Naive thymus-derived CD8-positive, alpha-beta T cell (primary cell): ENCODE measurements around the gene TMEM248. TPM values are rescaled to one million over a fixed set of nuclear protein-coding genes. Genes with fewer than 3 reads are reported as not detected.
A peak's percentile ranks its signal among the peaks of the same experiment; 100 is the strongest.
"Not testable (repeated sequence)": the region's sequence is repeated elsewhere in the genome, so short reads cannot be mapped to it uniquely, and the experiment has no call there.

Experiments
- ATAC-seq, 2 donors: fragments of 150-1000 bp; cut with Tn5 transposase in 1 of 2; sonication (Bioruptor Pico), chemical (Tn5 transposase) in 1 of 2; 1 replicate in 1 of 2; 2 replicates in 1 of 2; pipeline ENCODE4 v1.10.0; 2021; ENCODE audit warnings: mild to moderate bottlenecking in 2 of 2, moderate library complexity in 2 of 2
- POLR2A ChIA-PET: fragments of 350-600 bp; sonication (Branson Sonifier 250); formaldehyde crosslinking; loops from one replicate; lab custom pipeline; 2021; ENCODE audit warnings: antibody characterized with exemption; lab: Charles Lee
- DNase-seq, 10 donors: peaks; one replicate each; pipeline versions ENCODE4 v3.0.0 to v3.0.0-alpha.2; 2020 to 2022
- H3K27ac Mint-ChIP-seq, 10 donors: one replicate each; pipeline ENCODE4 v1.8.0; 2020 to 2022; ENCODE audit warnings: mild to moderate bottlenecking in 10 of 10, mixed read lengths in 10 of 10, moderate library complexity in 4 of 10, inconsistent platforms in 1 of 10
- H3K27me3 Mint-ChIP-seq, 5 donors: one replicate each; pipeline ENCODE4 v1.8.0; 2021 to 2022; ENCODE audit warnings: mixed read lengths in 5 of 5
- H3K36me3 Mint-ChIP-seq, 3 donors: one replicate each; pipeline ENCODE4 v1.8.0; 2020 to 2022; ENCODE audit warnings: mixed read lengths in 3 of 3, mild to moderate bottlenecking in 2 of 3, inconsistent platforms in 1 of 3
- H3K4me1 Mint-ChIP-seq, 4 donors: one replicate each; pipeline ENCODE4 v1.8.0; 2021 to 2022; ENCODE audit warnings: mixed read lengths in 4 of 4
- H3K4me3 Mint-ChIP-seq, 10 donors: one replicate each; pipeline ENCODE4 v1.8.0; 2020 to 2022; ENCODE audit warnings: mild to moderate bottlenecking in 10 of 10, mixed read lengths in 10 of 10, moderate library complexity in 6 of 10, inconsistent platforms in 1 of 10
- H3K9me3 Mint-ChIP-seq, 9 donors: one replicate each; pipeline ENCODE4 v1.8.0; 2020 to 2022; ENCODE audit warnings: mixed read lengths in 9 of 9, mild to moderate bottlenecking in 3 of 9, inconsistent platforms in 1 of 9, moderate library complexity in 1 of 9
- polyA plus RNA-seq, 3 donors: library from polyadenylated mRNA; unstranded; fragments of 300-500 nt; fragmentation: Illumina TruSeq; gene quantifications; one replicate each; pipeline ENCODE4 v1.2.3, GENCODE V29; 2021
- total RNA-seq, 8 experiments: library from RNA in 2 of 8; stranded (reverse) in 2 of 8; gene quantifications; one replicate each; pipeline ENCODE4 v1.2.3 and lab custom pipeline; 2021 to 2026

Gene TMEM248
- total and polyA plus RNA-seq, 5 experiments from 2014 or later: 92.2 to 113 (median 97.1) TPM

DNA sequence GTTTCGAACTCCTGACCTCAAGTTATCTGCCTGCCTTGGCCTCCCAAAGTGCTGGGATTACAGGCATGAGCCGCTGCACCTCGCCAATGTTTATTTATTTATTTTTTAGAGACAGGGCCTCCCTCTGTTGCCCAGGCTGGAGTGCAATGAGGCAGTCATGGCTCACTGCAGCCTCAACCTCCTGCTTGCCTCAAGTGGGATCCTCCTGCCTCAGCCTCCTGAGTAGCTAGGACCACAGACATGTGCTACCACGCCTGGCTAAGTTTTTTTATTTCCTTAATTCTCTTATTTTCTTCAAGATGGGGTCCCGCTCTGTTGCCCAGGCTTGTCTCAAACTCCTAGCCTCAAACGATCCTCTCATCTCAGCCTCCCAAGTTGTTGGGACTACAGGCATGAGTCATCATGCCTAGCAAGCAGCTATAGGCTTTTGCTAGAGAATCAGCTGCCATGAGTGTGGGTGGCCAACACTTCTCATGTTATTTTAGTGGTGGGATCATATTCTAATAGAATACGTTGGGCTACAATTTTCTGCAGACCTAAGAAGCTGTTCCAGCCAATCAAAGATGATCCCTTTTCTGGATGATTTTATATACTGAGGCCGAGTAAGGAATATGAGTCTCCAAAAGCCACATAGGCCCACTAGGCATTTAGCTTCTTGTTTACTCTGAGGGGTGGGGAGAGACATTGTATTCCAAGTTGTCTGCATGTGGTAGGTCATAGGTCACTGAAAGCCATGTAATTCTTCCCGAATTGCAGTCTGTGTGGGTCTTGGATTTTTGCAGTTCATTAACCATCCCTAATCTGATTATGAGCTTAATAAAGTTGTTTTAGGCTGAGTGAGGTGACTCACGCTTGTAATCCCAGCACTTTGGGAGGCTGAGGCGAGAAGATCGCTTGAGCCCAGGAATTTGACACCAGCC is 7.6 kb upstream of the TMEM248 start:
- no peak for DNase-seq
- POLR2A ChIA-PET: interaction anchor here (0.5 kb wide), 1 partner anchor 60 kb away, joined by 3 read pairs; no protein-coding TSS in a partner anchor
- Mint-ChIP-seq H3K9me3 (no peaks in the 10 kb centered on the region), H3K4me3 (no peak overlapping the region), H3K4me1 (no peaks in the 10 kb centered on the region), H3K27me3 (no peaks in the 10 kb centered on the region), H3K36me3 (no peaks in the 10 kb centered on the region), H3K27ac (no peak overlapping the region)
- ATAC-seq: no peak

DNA sequence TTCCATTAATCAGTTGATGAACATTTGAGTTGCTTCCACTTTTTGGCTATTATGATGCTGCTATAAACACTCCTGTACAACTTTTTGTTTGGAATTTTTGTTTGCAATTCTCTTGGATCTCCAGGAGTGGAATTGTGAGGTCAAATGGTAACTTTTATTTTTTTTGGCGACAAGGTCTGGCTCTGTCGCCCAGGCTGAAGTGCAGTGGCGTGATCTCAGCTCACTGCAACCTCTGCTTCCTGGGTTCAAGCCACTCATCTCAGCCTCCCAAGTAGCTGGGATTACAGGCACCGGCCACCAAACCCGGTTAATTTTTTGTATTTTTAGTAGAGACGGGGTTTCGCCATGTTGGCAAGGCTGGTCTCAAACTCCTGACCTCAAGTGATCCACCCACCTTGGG is 3.1 kb upstream of the TMEM248 start:
- H3K27me3 Mint-ChIP-seq, DNase-seq, H3K36me3 Mint-ChIP-seq, POLR2A ChIA-PET, H3K9me3 Mint-ChIP-seq, H3K4me3 Mint-ChIP-seq, ATAC-seq: not testable (repeated sequence)
- H3K27ac Mint-ChIP-seq: peak overlapping the region in 1 of 10 donors; percentile 40
- H3K4me1 Mint-ChIP-seq: peaks cover 10 to 24% (median 22%) of the 10 kb centered on the region in 4 donors

DNA sequence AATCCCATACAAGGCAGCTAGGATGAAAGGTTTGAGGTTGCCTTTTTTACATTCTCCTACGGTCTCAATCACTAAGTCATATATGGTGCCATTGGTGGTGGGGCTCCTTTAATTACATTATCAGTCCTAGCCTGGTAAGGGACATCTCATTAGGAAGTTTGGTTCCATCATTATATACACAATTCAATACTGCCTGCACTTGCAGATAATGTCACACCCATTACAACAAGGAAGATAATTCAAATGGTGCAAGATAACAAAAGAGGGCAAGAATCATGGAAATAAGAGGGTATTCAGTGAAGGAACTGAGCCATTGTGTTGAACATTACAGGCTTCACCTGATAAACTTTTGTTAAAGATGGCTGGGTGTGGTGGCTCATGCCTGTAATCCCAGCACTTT is 1.7 kb upstream of the TMEM248 start:
- peaks cover 0 to 3% (median 0%) of the 10 kb centered on the region in 5 donors for H3K27me3 Mint-ChIP-seq
- H3K9me3 Mint-ChIP-seq: no peaks in the 10 kb centered on the region
- DNase-seq (no peak), ATAC-seq (no peak)
- H3K4me1 Mint-ChIP-seq: peaks cover 12 to 37% (median 32%) of the 10 kb centered on the region in 4 donors
- H3K27ac Mint-ChIP-seq: peak overlapping the region in 6 of 10 donors; percentile 4 to 32 (median 8)
- POLR2A ChIA-PET: no interaction called here
- H3K4me3 Mint-ChIP-seq: peak overlapping the region in 6 of 10 donors; percentile 5 to 74 (median 15)
- H3K36me3 Mint-ChIP-seq: no peaks in the 10 kb centered on the region

DNA sequence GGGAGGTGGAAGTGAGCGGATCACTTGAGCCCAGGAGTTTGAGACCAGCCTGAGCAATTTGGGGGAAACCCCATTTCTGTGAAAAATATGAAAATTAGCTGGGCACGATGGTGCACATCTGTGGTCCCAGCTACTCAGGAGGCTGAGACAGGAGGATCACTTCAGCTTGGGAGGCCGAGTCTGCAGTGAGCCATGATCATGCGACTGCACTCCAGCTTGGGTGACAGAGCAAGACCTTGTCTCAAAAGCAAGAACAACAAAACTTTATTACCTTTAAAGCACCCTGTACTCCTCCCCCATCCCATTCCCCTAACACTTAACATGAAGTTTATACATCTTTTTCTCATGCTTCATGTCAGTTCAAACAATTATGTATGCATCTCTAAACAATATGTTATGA is 1.3 kb upstream of the TMEM248 start:
- no peak for ATAC-seq
- Mint-ChIP-seq H3K36me3 (no peaks in the 10 kb centered on the region), H3K27me3 (peaks cover 0 to 3% (median 0%) of the 10 kb centered on the region in 5 donors), H3K27ac (peak overlapping the region in 4 of 10 donors; percentile 27 to 100 (median 55)), H3K9me3 (no peaks in the 10 kb centered on the region), H3K4me1 (peaks cover 12 to 39% (median 32%) of the 10 kb centered on the region in 4 donors), H3K4me3 (peak overlapping the region in 7 of 10 donors; percentile 9 to 86 (median 57))
- no peak for DNase-seq
- POLR2A ChIA-PET: interaction anchor here (0.6 kb wide), 1 partner anchor 493 kb away, joined by 5 read pairs; no protein-coding TSS in a partner anchor

DNA sequence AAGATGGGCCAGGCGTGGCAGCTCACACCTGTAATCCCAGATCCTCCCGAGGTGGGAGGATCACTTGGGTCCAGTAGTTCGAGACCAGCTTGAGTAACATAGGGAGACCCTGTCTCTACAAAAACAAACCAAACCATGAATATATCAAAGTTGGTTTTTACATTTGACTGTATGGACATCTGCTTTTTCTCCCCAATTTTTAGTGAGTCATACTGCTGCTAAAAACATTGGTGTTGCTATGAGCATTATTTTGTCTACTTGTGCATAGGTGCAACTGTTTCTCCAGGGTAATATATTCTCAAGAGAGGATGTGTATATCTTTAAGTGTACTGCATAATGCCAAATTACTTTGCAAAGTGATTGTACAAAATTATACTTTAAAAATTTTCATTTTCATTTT is 769 bp upstream of the TMEM248 start:
- ATAC-seq: no peak
- POLR2A ChIA-PET: interaction anchor here (0.6 to 3.6 kb wide), 13 partner anchors 10 to 1170 kb away, joined by 3 to 50 read pairs (median 4); partner anchors contain the start of genes RABGEF1, SBDS and TYW1
- H3K36me3 Mint-ChIP-seq: peaks cover 0 to 3% (median under 1%) of the 10 kb centered on the region in 3 donors
- peaks cover 12 to 42% (median 36%) of the 10 kb centered on the region in 4 donors for H3K4me1 Mint-ChIP-seq
- H3K4me3 Mint-ChIP-seq: peak overlapping the region in 8 of 10 donors; percentile 32 to 86 (median 58)
- no peak for DNase-seq
- peak overlapping the region in 9 of 10 donors; percentile 29 to 100 (median 69) for H3K27ac Mint-ChIP-seq
- H3K9me3 Mint-ChIP-seq: no peaks in the 10 kb centered on the region
- peaks cover 0 to 3% (median 0%) of the 10 kb centered on the region in 5 donors for H3K27me3 Mint-ChIP-seq

DNA sequence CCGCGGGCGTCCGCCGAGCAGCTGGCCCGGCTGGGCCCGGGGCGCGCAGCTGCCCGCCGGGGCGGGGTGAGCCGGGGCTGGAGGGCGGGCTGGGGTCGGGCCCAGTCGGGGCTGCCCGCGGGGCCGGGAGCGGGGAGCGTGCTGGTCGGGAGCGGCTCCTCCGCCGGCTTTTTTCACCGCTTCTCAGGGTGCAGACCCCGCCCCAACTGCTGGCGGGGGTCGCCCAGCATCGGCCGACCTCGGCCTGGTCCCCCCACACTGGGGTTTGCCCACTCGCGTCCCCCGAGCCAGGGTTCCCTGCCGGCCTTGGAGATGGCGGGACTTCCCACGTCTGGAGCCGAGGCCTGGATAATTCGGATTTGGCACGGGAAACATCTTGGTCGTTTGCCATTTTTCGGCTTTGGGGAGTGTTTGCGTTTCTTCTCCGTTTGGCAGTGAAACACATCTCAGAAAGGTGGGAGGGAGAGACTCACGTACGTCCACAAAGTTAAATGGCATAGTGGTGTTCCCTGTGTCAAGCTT is 432 bp downstream of the TMEM248 start:
- H3K9me3 Mint-ChIP-seq: no peaks in the 10 kb centered on the region
- POLR2A ChIA-PET: interaction anchor here (0.7 to 3.6 kb wide), 15 partner anchors 9 to 1171 kb away, joined by 3 to 50 read pairs (median 5); partner anchors contain the start of genes RABGEF1, SBDS and TYW1
- ATAC-seq (peak; percentile 2 to 6), DNase-seq (peak in 4 of 10 donors; percentile 22 to 39 (median 28))
- peaks cover 17 to 52% (median 47%) of the 10 kb centered on the region in 4 donors for H3K4me1 Mint-ChIP-seq
- peaks cover 0 to 13% (median 4%) of the 10 kb centered on the region in 3 donors for H3K36me3 Mint-ChIP-seq
- H3K27ac Mint-ChIP-seq: peak overlapping the region; percentile 84 to 99 (median 98)
- peak overlapping the region; percentile 86 to 98 (median 96) for H3K4me3 Mint-ChIP-seq
- H3K27me3 Mint-ChIP-seq: peaks cover 0 to 3% (median 0%) of the 10 kb centered on the region in 5 donors

DNA sequence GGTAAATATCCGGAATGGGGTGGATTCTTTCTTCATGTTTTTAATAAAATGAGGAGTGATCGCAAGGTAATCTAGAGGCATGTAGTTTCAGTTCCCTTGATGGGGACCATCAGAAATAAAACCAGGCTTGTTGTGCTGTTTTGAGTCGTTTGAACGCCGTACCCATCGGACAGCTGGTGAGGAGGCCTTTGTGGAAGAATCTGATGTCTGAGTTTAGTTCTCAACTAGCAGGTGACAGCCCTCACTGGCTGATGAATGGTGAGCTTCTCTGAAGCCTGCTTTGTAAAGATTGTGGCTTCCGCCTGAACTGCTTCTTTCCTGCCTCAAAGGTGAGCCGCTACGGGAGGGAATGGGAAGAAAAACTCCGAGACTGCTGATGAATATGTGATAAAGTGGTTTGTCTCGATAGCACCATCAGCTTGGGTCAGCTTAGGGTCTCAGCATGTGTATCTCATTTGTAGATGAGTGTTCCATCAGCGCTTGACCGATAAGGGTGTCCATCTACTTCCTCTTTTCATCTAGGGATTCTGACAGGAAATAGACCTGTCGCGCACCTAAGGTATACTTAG is 977 bp downstream of the TMEM248 start:
- H3K27me3 Mint-ChIP-seq: peaks cover 0 to 3% (median 0%) of the 10 kb centered on the region in 5 donors
- H3K36me3 Mint-ChIP-seq: peaks cover 0 to 18% (median 4%) of the 10 kb centered on the region in 3 donors
- peak overlapping the region; percentile 86 to 98 (median 96) for H3K4me3 Mint-ChIP-seq
- no peaks in the 10 kb centered on the region for H3K9me3 Mint-ChIP-seq
- POLR2A ChIA-PET: interaction anchor here (0.6 to 3.6 kb wide), 10 partner anchors 8 to 428 kb away, joined by 4 to 50 read pairs (median 8); partner anchors contain the start of genes RABGEF1, SBDS and TYW1
- peak overlapping the region; percentile 84 to 99 (median 98) for H3K27ac Mint-ChIP-seq
- ATAC-seq (peak; percentile 38 to 39), DNase-seq (peak in 9 of 10 donors; percentile 18 to 65 (median 36))
- H3K4me1 Mint-ChIP-seq: peaks cover 18 to 57% (median 50%) of the 10 kb centered on the region in 4 donors

DNA sequence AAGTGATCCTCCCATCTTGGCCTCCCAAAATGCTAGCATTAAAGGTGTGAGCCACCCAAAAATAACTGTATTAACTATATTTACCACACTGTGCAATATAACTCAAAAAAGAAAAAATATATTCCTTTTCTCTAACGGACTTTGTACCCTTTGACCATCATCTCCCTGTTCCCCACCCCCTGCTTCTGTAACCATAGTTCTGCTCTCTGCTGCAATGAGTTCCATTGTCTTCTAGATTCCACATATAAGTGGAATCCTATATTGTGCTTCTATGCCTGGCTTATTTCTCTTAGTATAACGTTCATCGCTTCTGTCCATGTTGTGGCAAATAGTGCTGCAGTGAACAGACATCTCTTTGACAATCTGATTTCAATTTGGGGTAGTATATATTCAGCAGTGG is 4.2 kb downstream of the TMEM248 start:
- Mint-ChIP-seq H3K36me3 (peaks cover 0 to 42% (median 7%) of the 10 kb centered on the region in 3 donors), H3K4me1 (peaks cover 30 to 81% (median 77%) of the 10 kb centered on the region in 4 donors), H3K27me3 (peaks cover 0 to 3% (median 0%) of the 10 kb centered on the region in 5 donors), H3K4me3 (peak overlapping the region in 5 of 10 donors; percentile 2 to 30 (median 26)), H3K27ac (peak overlapping the region in 5 of 10 donors; percentile 2 to 21 (median 10)), H3K9me3 (no peaks in the 10 kb centered on the region)
- DNase-seq (no peak), ATAC-seq (no peak)
- POLR2A ChIA-PET: no interaction called here

DNA sequence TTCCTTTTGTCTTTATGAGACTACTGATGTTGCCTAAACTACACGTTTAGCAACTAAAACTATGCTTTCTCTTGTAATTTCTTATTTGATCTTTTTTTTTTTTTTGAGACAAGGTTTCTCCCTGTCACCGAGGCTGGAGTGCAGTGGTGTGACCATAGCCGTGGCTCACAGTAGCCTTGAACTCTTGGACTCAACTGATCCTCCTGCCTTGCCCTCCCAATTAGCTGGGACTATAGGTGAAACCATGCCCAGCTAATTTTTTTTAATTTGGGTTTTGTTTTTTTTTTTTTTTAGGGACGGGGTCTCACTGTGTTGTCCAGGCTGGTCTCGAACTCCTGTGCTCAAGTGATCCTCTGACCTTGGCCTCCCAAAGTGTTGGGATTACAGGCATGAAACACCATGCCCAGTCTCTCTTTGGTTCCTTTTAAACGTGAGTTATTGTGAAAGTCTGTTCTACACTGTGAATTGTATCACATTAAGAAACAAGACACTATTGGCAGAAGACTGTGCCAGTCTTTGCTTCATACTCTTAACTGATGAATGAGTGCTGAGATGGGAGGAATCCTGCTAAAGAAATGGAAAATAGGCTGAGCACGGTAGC is 6.4 kb downstream of the TMEM248 start:
- POLR2A ChIA-PET: no interaction called here
- Mint-ChIP-seq H3K4me3 (peak overlapping the region in 3 of 10 donors; percentile 12 to 40 (median 33)), H3K9me3 (no peaks in the 10 kb centered on the region), H3K27me3 (no peaks in the 10 kb centered on the region), H3K4me1 (peaks cover 29 to 86% (median 79%) of the 10 kb centered on the region in 4 donors), H3K36me3 (peaks cover 0 to 50% (median 7%) of the 10 kb centered on the region in 3 donors), H3K27ac (peak overlapping the region in 2 of 10 donors; percentile 38 to 48)
- ATAC-seq (no peak), DNase-seq (no peak)

DNA sequence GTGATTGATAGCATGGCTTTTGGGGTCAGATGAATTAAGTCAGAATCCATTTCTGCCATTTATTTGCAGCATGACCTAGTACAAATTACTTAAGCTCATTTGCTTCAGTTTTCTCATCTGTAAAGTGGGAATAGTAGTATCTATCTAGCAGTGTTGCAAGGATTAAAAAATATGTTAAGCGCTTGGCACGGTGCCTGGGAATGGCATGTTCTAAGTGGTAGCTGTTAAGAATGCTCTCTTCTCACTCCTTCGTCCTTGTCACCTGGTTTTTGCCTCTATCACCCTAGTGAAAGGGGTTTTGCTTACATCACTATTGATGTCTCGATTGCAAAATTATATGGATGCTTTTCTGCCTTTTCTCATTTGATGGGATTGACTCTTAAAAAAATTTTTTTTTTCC is 7.4 kb downstream of the TMEM248 start:
- POLR2A ChIA-PET: no interaction called here
- Mint-ChIP-seq H3K9me3 (no peaks in the 10 kb centered on the region), H3K36me3 (peaks cover 0 to 52% (median 7%) of the 10 kb centered on the region in 3 donors), H3K27me3 (no peaks in the 10 kb centered on the region), H3K4me1 (peaks cover 31 to 86% (median 77%) of the 10 kb centered on the region in 4 donors), H3K4me3 (peak overlapping the region in 2 of 10 donors; percentile 22 to 28), H3K27ac (peak overlapping the region in 1 of 10 donors; percentile 58)
- DNase-seq (no peak), ATAC-seq (no peak)

DNA sequence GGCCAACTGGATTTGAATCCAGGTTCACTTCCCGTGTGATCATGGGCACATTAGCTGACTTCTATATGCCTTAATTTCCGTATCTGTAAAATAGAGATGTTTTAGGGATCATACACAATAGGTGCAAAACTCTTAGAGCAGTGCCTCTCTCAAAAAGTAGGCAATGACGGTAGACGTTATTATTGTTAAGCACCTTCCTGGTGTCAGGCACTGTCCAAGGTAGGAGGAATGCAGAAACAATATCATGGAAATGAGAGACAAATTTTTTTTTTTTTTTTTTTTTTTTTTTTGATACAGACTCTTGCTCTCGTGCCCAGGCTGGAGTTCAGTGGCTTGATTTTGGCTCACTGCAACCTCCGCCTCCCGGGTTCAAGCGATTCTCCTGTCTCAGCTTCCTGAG is 8.1 kb downstream of the TMEM248 start:
- Mint-ChIP-seq H3K36me3 (peaks cover 0 to 56% (median 7%) of the 10 kb centered on the region in 3 donors), H3K4me1 (peaks cover 35 to 82% (median 78%) of the 10 kb centered on the region in 4 donors), H3K4me3 (peak overlapping the region in 4 of 10 donors; percentile 2 to 63 (median 28)), H3K9me3 (no peaks in the 10 kb centered on the region), H3K27ac (peak overlapping the region in 6 of 10 donors; percentile 13 to 78 (median 65)), H3K27me3 (no peaks in the 10 kb centered on the region)
- DNase-seq (no peak), ATAC-seq (no peak)
- POLR2A ChIA-PET: no interaction called here
